Fibroblast of skin of right biceps (primary cell): ENCODE results near the gene TOMM34.

ENCODE experiments used
- DNase-seq: peaks from one replicate; pipeline ENCODE4 v3.0.0-alpha.2; 2013

The TOMM34 gene

GRCh38 chr20:44924541-44924940 is 35.7 kb downstream of the TOMM34 start:
- no peak for DNase-seq

- no peak for DNase-seq
Measured at GRCh38 chr20:44921447-44921846, 38.8 kb downstream of the TOMM34 start.

- DNase-seq = no peak
Measured at GRCh38 chr20:44918761-44919160, 41.4 kb downstream of the TOMM34 start.

- no peak for DNase-seq
Measured at GRCh38 chr20:44918342-44918741, 41.9 kb downstream of the TOMM34 start.

DNA sequence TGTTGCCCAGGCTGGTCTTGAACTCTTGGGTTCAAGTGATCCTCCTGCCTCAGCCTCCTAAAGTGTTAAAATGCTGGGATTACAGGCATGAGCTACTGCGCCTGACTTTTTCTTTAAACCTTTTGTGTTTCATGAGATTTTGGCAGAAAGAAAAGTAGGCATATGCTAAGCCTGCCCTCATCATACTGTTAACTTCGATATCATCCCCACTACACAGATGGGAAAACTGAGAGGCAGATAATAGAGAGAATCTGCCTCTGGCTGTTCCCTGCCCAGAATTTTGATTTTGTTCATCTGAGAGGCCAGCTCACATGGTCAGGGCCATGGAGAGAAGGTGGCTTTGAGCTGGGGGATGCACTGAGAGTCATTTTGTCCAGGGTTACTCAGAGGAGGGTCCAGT is 42.8 kb downstream of the TOMM34 start:
- DNase-seq = no peak

GRCh38 chr20:44916586-44916985 is 43.6 kb downstream of the TOMM34 start:
- no peak for DNase-seq

- no peak for DNase-seq
Measured at GRCh38 chr20:44914924-44915323, 45.3 kb downstream of the TOMM34 start.

- no peak for DNase-seq
Measured at GRCh38 chr20:44912189-44912588, 48.0 kb downstream of the TOMM34 start.

- DNase-seq = peak; percentile 44
Measured at GRCh38 chr20:44911264-44911921, 48.8 kb downstream of the TOMM34 start.

DNA sequence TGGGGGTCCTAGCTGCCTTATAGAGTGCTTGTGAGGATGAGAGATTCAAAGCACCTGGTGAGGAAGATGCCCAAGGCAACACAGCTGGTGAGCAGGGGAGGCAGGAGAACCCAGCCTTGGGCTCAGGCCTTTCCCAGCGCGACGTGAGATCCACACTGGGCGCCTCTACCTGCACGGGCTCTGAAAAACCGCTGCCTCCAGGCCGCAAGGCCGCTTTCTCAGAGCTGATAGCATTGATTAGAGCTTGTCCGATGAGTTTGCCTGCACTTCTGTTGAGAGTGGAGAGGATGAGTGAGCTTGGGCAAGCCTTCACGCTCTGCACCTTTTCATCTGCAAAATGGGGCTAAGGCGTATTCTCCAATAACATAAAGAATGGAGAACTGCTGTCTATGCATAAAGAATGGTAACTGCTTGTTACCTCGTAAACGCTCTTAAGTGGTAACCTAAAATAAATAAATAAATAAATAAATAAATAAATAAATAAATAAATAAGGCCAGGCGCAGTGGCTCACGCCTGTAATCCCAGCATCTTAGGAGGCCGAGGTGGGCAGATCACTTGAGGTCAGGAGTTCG is 49.4 kb downstream of the TOMM34 start:
- DNase-seq = no peak

GRCh38 chr20:44909872-44910689 is 50.1 kb downstream of the TOMM34 start, which contains the start of gene PABPC1L:
PABPC1L (plus strand) TSS chr20:44910060; CDS start chr20:44910144, 84 bp downstream.
- peak; percentile 61 for DNase-seq

- DNase-seq = no peak
Measured at GRCh38 chr20:44908987-44909871, 51.0 kb downstream of the TOMM34 start.

DNA sequence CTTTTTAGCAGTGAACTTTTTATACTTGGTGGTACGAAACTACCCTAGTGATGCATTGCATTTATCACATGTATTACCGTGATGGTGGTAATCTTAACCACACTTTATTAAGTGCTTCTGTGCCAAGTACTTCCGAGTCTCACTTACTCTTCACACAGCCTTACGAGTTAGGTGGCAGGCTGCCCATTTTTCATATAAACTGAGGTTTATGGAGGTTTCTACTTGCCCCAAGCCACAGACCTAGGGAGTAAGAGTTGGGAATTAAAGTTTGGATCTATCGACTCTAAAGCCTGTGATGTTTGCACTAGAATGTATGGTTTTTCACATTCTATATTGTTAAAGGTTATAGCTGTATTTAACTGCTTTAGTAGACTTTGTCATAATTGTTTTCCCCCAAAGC is 55.8 kb downstream of the TOMM34 start:
- no peak for DNase-seq

DNA sequence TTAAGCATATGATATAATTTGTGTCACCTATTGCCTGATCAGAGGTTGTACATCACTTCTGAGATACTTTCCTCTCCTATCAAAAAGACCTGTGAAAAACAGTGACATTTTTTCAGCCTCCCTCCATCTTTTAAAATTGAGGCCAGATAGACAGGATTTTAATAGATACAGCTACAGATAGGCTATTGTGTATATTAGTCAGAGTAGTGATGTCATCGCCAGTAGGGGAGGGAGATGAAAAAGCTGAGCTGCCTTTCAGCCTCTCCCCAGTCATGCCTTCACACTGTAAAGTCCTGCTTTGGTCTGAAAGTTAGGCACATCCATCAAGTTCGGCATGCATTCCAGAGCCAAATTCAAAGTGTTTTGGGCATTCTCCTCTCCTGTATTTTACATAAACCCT is 58.2 kb downstream of the TOMM34 start:
- peak; percentile 60 for DNase-seq

DNA sequence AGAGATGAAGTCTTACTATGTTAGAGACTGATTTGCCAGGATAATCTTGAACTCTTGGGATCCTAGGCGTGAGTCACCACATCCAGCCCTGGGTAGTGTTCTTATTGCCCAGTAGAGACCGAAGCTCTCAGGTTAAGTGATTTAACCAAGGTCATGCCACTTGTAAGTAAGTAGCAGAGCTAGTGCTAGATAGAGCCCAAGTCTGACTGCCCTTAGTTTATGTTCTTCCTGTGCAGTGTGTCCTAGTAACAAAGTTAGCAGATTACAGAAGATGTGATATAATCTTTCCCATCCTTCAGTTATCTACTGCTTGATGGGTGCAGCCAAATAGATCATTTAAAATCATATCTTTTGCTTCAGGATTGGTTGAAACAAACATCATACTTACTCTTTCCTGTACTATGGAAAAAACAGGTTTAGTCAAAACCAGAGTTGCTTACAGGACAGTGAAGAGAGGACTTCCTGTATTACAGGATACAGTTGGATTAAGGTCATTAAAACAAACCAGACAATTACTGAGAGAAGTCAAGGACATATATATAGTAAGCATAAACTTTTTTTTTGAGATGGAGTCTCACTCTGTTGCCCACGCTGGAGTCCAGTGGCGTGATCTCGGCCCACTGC is 59.9 kb downstream of the TOMM34 start:
- no peak for DNase-seq

GRCh38 chr20:44897133-44897532 is 63.1 kb downstream of the TOMM34 start:
- DNase-seq = no peak

GRCh38 chr20:44896583-44896982 is 63.6 kb downstream of the TOMM34 start:
- DNase-seq = no peak

GRCh38 chr20:44894959-44895358 is 65.2 kb downstream of the TOMM34 start:
- DNase-seq = no peak
